DLD1 (cell line): ENCODE data around the gene IL3RA.

Source experiments
- in situ Hi-C: cut with HindIII; loops from 2 replicates; pipeline ENCODE4 v1.10.0; 2017; ENCODE audit warnings: low sequenced_read_pairs

Gene IL3RA

GRCh38 chrX:1380672-1381233 is 44.2 kb downstream of the IL3RA start:
- in situ Hi-C loops = no loop called here

DNA sequence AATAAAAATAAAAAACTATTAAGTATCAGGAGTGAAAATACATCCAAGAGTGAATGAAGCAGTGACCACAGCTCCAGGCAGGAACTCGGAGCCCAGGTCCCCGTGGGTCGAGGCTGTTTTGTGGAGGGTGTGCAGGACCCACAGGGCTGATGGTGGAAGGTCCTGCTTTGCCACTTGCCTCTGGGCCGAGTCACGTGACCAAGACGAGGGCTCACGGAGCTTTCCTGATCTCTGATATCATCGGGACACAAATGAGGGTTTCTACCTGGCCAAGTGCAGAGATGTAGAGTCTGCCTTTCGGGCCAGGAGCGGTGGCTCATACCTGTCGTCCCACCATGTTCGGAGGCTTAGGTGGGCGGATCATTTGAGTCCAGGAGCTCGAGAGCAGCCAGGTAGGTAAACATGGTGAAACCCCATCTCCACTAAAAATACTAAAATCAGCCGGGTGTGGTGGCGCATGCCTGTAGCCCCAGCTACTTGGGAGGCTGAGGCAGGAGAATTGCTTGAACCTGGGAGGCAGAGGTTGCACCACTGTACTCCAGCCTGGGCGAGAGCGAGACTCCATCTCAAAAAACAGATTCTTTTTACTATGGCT is 48.2 kb downstream of the IL3RA start:
- in situ Hi-C loops = no loop called here

DNA sequence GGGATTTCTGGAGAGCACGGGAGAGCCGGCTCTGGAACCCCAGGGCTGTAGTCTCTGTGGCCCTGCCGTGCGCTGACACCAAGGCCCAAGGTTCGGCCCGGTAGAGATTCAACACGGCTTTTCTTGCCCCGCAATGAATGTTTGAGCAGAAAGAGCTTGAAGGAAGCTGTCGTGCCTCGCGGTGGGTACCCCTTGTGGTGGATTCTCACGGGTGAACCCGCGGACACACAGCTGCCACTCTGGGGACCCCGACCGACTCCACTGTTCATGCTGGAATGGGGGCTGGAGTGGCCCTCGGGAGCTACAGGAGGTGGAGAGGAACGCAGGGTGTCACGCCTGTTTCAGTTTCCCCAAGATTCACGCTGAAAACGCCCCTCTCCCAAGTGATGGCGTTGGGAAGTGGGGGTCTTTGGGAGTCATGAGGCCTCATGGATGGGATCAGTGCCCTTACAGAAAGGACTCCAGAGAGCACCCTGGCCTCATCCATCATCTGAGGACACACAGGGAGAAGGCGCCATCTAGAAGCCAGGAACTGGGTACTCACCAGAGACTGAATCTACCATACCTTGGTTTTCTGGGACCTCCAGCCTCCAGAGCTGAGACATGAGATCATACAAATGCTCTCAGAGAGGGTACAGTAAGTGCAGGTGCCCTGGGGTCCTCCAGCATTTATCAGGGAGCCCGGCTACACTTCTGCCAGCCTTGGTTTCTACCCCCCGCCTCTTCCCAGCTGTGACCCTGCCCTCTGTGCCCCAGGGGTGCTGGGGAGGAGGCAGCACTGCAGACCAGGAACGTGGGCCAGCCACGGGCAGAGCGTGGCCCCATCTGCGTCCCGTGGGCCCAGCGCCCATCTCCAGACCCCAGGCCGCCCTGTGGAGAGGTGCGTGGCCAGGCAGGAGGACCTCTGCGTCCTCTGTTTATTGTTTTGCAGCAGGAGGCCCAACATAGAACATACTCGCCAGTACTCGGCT is 49.0 kb downstream of the IL3RA start:
- in situ Hi-C loops = no loop called here

DNA sequence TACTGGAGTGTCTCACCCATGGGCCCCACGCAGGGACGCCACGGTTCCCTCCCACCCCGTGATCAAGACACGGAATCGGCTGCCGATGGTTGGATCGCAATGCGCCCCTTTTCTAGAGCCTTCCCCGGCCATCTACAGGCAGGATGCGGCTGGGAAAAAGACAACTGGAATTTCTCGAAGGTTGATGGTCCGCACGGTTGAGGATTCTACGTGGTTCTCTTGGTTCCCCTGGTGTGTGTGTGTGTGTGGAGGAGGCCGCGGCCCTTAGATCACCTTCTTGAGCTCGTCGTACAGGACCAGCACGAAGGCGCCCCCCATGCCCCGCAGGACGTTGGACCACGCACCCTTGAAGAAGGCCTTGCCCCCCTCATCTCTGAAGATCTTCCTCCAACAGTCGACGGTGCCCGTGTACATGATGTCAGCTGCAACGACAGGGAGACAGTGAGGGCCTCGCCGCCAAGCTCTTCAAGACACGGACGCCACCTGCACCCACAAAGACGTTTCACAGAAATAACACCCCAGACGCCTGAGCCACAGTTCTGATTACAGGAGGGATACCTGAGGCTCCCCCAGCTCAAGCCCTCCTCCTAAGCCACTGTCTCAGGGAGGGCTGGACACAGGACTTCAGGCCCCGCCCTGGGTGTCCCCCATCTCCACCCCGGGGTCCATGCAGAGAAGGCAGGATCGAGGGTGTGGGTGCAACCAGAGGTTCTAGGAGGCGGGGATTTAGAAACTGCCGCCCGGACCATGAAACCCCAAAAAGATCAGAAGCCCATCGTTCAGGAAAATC is 49.9 kb downstream of the IL3RA start:
- in situ Hi-C loops = no loop called here

GRCh38 chrX:1387141-1387776 is 50.7 kb downstream of the IL3RA start:
- in situ Hi-C loops = no loop called here

DNA sequence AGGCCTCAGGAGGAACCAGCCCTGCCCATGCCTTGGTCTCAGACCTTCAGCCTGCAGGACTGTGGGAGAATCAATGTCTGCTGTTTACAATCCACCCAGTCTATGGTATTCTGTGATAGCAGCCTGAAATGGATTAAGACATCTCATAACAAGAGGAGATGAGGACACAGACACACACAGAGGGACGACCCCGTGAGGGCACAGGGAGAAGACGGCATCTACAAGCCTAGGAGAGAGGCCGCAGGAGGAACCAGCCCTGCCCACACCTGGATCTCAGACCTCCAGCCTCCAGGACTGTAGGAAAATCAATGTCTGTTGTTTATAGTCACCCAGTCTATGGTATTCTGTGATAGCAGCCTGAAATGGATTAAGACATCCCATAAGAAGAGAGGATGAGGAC is 52.1 kb downstream of the IL3RA start:
- in situ Hi-C loops = no loop called here

GRCh38 chrX:1389181-1389992 is 52.8 kb downstream of the IL3RA start:
- in situ Hi-C loops = no loop called here

- in situ Hi-C loops = no loop called here
These were observed 53.4 kb downstream of the IL3RA start for GRCh38 chrX:1389993-1390285.

GRCh38 chrX:1390621-1391369 is 54.2 kb downstream of the IL3RA start:
- in situ Hi-C loops = no loop called here

GRCh38 chrX:1391370-1391706 is 54.8 kb downstream of the IL3RA start:
- in situ Hi-C loops = no loop called here

- in situ Hi-C loops = no loop called here
These were observed 55.3 kb downstream of the IL3RA start, which contains the start of gene SLC25A6 for GRCh38 chrX:1391707-1392375. Gene SLC25A6, minus strand, starts transcription at chrX:1392113. Its CDS starts 104 bp downstream, at chrX:1392009.

DNA sequence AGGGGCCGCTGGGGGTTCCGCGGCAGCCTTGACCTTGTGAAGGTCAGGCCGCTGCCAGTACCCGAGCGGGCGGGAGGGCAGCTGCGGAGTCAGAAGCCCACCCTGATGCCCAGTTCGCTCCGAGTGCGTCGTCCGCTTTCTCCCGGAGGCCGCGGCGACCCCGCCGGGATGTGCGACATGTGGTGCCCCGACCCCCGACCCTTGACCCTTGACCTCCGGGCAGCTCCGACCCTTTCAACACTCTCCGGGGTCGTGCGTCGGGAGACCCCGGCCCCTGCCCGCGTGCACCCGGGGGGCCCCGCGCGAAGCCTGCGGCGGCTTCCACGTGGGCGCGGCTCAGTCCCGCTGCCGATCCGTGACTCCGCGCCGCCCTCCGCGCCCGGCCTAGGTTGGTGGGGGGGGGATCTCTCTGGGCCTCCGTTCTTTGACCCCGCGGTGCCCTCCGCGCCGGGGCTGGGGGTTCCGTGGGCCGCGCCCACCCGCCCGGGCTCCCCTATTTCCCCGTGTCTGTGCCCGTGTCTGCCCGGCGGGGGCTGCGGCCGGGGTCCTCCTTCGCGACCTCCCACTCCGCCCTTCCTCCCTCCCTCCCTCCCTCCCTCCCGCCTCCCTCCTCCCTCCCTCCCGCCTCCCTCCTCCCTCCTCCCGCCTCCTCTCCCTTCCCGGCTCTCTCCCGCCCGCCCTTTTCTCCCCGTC is 55.9 kb downstream of the IL3RA start:
- in situ Hi-C loops = no loop called here

DNA sequence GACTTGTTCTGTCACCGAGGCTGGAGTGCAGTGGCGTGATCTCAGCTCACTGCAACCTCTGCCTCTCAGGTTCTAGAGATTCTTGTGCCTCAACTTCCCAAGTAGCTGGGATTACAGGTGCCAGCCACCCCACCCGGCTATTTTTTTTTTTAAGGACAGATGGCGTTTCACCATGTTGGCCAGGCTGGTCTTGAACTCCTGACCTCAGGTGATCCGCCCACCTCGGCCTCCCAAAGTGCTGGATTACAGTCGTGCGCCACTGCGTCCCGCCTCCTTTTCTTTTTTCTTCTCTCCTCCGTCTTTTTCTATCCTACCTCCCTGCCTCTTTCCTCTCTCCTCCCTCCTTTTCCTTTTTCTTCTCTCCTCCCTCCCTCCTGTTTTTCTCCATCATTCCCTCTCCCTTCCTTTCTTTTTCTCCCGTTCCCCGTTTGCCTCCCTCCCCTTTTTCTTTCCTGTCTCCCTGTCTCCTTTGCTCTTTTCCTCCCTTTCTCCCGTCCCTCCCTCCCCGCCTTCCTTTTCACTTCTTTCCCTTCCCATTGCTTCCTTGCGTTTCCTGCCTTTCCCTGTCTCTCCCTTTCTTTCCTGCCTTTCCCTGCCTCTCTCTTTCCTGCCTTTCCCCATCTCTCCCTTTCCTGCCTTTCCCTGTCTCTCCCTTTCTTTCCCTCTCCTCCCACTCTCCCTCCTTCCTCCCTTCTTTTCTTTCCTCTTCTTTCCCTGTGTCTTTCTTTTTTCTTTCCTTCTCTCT is 57.5 kb downstream of the IL3RA start:
- in situ Hi-C loops = no loop called here

GRCh38 chrX:1394731-1395501 is 58.3 kb downstream of the IL3RA start:
- in situ Hi-C loops = no loop called here

- in situ Hi-C loops = no loop called here
These were observed 59.1 kb downstream of the IL3RA start for GRCh38 chrX:1395646-1396216.

GRCh38 chrX:1397001-1397400 is 60.4 kb downstream of the IL3RA start:
- in situ Hi-C loops = no loop called here
